ENCODE measurements around the gene EEIG2. TPM values are rescaled to one million over a fixed set of nuclear protein-coding genes. Genes with fewer than 3 reads are reported as not detected.
"Not testable (repeated sequence)": the region's sequence is repeated elsewhere in the genome, so short reads cannot be mapped to it uniquely, and the experiment has no call there.

The EEIG2 gene
- total RNA-seq = 1 to 10 TPM; 5.0 to 9.8 (median 7.2) TPM
- 2.1 TPM for polyA plus RNA-seq
- long read RNA-seq, donor 1, full-length matches to known transcripts = 1 of 4 reads
- long read RNA-seq, donor 1, partial matches to known transcripts = 1 of 4 reads
- long read RNA-seq, donor 1, other reads (novel, unspliced or antisense) = 2 of 4 reads
- long read RNA-seq, donor 2, full-length matches to known transcripts = 3 of 4 reads
- long read RNA-seq, donor 2, partial matches to known transcripts = 1 of 4 reads
- long read RNA-seq, donor 2, other reads (novel, unspliced or antisense) = 0 of 4 reads
- long read RNA-seq, donor 3, full-length matches to known transcripts = 1 of 1 reads
- long read RNA-seq, donor 3, partial matches to known transcripts = 0 of 1 reads
- long read RNA-seq, donor 3, other reads (novel, unspliced or antisense) = 0 of 1 reads
- long read RNA-seq, donor 4, full-length matches to known transcripts = 3 of 5 reads
- long read RNA-seq, donor 4, partial matches to known transcripts = 0 of 5 reads
- long read RNA-seq, donor 4, other reads (novel, unspliced or antisense) = 2 of 5 reads

- whole genome bisulfite sequencing = 9% methylated on average over 59 of the region's 59 CpGs
- ATAC-seq = peak; percentile 96
- H3K9me3 ChIP-seq (ENCODE audit: control insufficient read depth, low read length) = no peaks in the 10 kb centered on the region
- no peaks in the 10 kb centered on the region for H3K27me3 ChIP-seq (ENCODE audit: control insufficient read depth, insufficient read depth)
- H3K4me1 ChIP-seq (ENCODE audit: control insufficient read depth, insufficient read depth, low read length) = no peaks in the 10 kb centered on the region
- DNase-seq = peak; percentile 85 to 95 (median 95)
- intact Hi-C loops (cut with DNase I) = loop anchor here in 3 of 4 donors (5.0 to 10.0 kb wide), 5 partner anchors 47 to 85 kb away; no protein-coding TSS in a partner anchor
- peak within 1 kb of the TSS; percentile 21 for H3K27ac ChIP-seq (ENCODE audit: low read length)
- peak within 1 kb of the TSS; percentile 90 for H3K4me3 ChIP-seq (ENCODE audit: low read length)
Measured at GRCh38 chr1:108559215-108560186, at the start of gene EEIG2. TSS of gene EEIG2 (plus strand) at chr1:108560100. CDS start at chr1:108560429, 329 bp downstream.

- no peak overlapping the region for H3K27ac ChIP-seq (ENCODE audit: low read length)
- intact Hi-C loops (cut with DNase I) = loop anchor here (1.0 to 10.0 kb wide), 5 partner anchors 46 to 132 kb away; no protein-coding TSS in a partner anchor
- no peaks in the 10 kb centered on the region for H3K4me1 ChIP-seq (ENCODE audit: control insufficient read depth, insufficient read depth, low read length)
- H3K27me3 ChIP-seq (ENCODE audit: control insufficient read depth, insufficient read depth) = no peaks in the 10 kb centered on the region
- DNase-seq = no peak
- no peak overlapping the region for H3K4me3 ChIP-seq (ENCODE audit: low read length)
- no peak for ATAC-seq
- WGBS = 48% methylated on average over 3 of the region's 3 CpGs
- H3K9me3 ChIP-seq (ENCODE audit: control insufficient read depth, low read length) = no peaks in the 10 kb centered on the region
Measured at GRCh38 chr1:108511764-108512163, 48.1 kb upstream of the EEIG2 start.

GRCh38 chr1:108512239-108513043, 47.5 kb upstream of the EEIG2 start:
- ATAC-seq = no peak
- no peak for DNase-seq
- H3K4me3 ChIP-seq (ENCODE audit: low read length) = no peak overlapping the region
- no peaks in the 10 kb centered on the region for H3K27me3 ChIP-seq (ENCODE audit: control insufficient read depth, insufficient read depth)
- WGBS = 54% methylated on average over 6 of the region's 6 CpGs
- H3K9me3 ChIP-seq (ENCODE audit: control insufficient read depth, low read length) = no peaks in the 10 kb centered on the region
- H3K27ac ChIP-seq (ENCODE audit: low read length) = no peak overlapping the region
- no peaks in the 10 kb centered on the region for H3K4me1 ChIP-seq (ENCODE audit: control insufficient read depth, insufficient read depth, low read length)
- intact Hi-C loops (cut with DNase I) = loop anchor here (1.0 to 10.0 kb wide), 5 partner anchors 45 to 131 kb away; no protein-coding TSS in a partner anchor

- DNase-seq (no peak), ATAC-seq (no peak)
- Histone ChIP-seq H3K4me3 (ENCODE audit: low read length) (no peak overlapping the region), H3K9me3 (ENCODE audit: control insufficient read depth, low read length) (no peaks in the 10 kb centered on the region), H3K27ac (ENCODE audit: low read length) (no peak overlapping the region), H3K4me1 (ENCODE audit: control insufficient read depth, insufficient read depth, low read length) (no peaks in the 10 kb centered on the region), H3K27me3 (ENCODE audit: control insufficient read depth, insufficient read depth) (no peaks in the 10 kb centered on the region)
- WGBS = 59% methylated on average over 2 of the region's 2 CpGs
- intact Hi-C loops (cut with DNase I) = loop anchor here in 3 of 4 donors (2.0 to 10.0 kb wide), 4 partner anchors 44 to 130 kb away; no protein-coding TSS in a partner anchor
Measured at GRCh38 chr1:108513044-108513415, 46.9 kb upstream of the EEIG2 start.

GRCh38 chr1:108513914-108514313, 46.0 kb upstream of the EEIG2 start:
- H3K27ac ChIP-seq (ENCODE audit: low read length); DNase-seq; H3K4me3 ChIP-seq (ENCODE audit: low read length); ATAC-seq; H3K9me3 ChIP-seq (ENCODE audit: control insufficient read depth, low read length); H3K4me1 ChIP-seq (ENCODE audit: control insufficient read depth, insufficient read depth, low read length); H3K27me3 ChIP-seq (ENCODE audit: control insufficient read depth, insufficient read depth): not testable (repeated sequence)
- 96% methylated on average over 2 of the region's 2 CpGs for WGBS
- intact Hi-C loops (cut with DNase I) = loop anchor here in 3 of 4 donors (2.0 to 10.0 kb wide), 4 partner anchors 43 to 129 kb away; no protein-coding TSS in a partner anchor

- WGBS = 70% methylated on average over 6 of the region's 6 CpGs
- not testable (repeated sequence) for H3K27ac ChIP-seq (ENCODE audit: low read length); ATAC-seq; H3K9me3 ChIP-seq (ENCODE audit: control insufficient read depth, low read length); H3K4me3 ChIP-seq (ENCODE audit: low read length); H3K27me3 ChIP-seq (ENCODE audit: control insufficient read depth, insufficient read depth); H3K4me1 ChIP-seq (ENCODE audit: control insufficient read depth, insufficient read depth, low read length); DNase-seq
- intact Hi-C loops (cut with DNase I) = loop anchor here in 1 of 4 donors (10.0 kb wide), 1 partner anchor 117 kb away; no protein-coding TSS in a partner anchor
Measured at GRCh38 chr1:108517301-108517897, 42.5 kb upstream of the EEIG2 start.

GRCh38 chr1:108521990-108522393, 37.9 kb upstream of the EEIG2 start:
- H3K9me3 ChIP-seq (ENCODE audit: control insufficient read depth, low read length) = no peaks in the 10 kb centered on the region
- no peak for DNase-seq
- H3K27ac ChIP-seq (ENCODE audit: low read length) = no peak overlapping the region
- H3K27me3 ChIP-seq (ENCODE audit: control insufficient read depth, insufficient read depth) = no peaks in the 10 kb centered on the region
- H3K4me1 ChIP-seq (ENCODE audit: control insufficient read depth, insufficient read depth, low read length) = no peaks in the 10 kb centered on the region
- H3K4me3 ChIP-seq (ENCODE audit: low read length) = no peak overlapping the region
- intact Hi-C loops (cut with DNase I) = no loop called here
- ATAC-seq = peak in 1 of 2 donors; percentile 29

GRCh38 chr1:108523829-108524228, 36.1 kb upstream of the EEIG2 start:
- Histone ChIP-seq H3K27ac (ENCODE audit: low read length) (no peak overlapping the region), H3K4me1 (ENCODE audit: control insufficient read depth, insufficient read depth, low read length) (no peaks in the 10 kb centered on the region), H3K4me3 (ENCODE audit: low read length) (no peak overlapping the region), H3K9me3 (ENCODE audit: control insufficient read depth, low read length) (no peaks in the 10 kb centered on the region), H3K27me3 (ENCODE audit: control insufficient read depth, insufficient read depth) (no peaks in the 10 kb centered on the region)
- intact Hi-C loops (cut with DNase I) = no loop called here
- DNase-seq (no peak), ATAC-seq (no peak)

GRCh38 chr1:108524676-108525075, 35.2 kb upstream of the EEIG2 start:
- DNase-seq (no peak), ATAC-seq (no peak)
- Histone ChIP-seq H3K4me1 (ENCODE audit: control insufficient read depth, insufficient read depth, low read length) (no peaks in the 10 kb centered on the region), H3K27me3 (ENCODE audit: control insufficient read depth, insufficient read depth) (no peaks in the 10 kb centered on the region), H3K27ac (ENCODE audit: low read length) (no peak overlapping the region), H3K4me3 (ENCODE audit: low read length) (no peak overlapping the region), H3K9me3 (ENCODE audit: control insufficient read depth, low read length) (no peaks in the 10 kb centered on the region)
- WGBS = 93% methylated on average over 3 of the region's 3 CpGs
- intact Hi-C loops (cut with DNase I) = no loop called here

GRCh38 chr1:108527135-108527534, 32.8 kb upstream of the EEIG2 start:
- no peaks in the 10 kb centered on the region for H3K27me3 ChIP-seq (ENCODE audit: control insufficient read depth, insufficient read depth)
- DNase-seq (no peak), ATAC-seq (no peak)
- WGBS = 71% methylated on average over 3 of the region's 3 CpGs
- no peak overlapping the region for H3K4me3 ChIP-seq (ENCODE audit: low read length)
- intact Hi-C loops (cut with DNase I) = no loop called here
- peaks cover 1% of the 10 kb centered on the region for H3K4me1 ChIP-seq (ENCODE audit: control insufficient read depth, insufficient read depth, low read length)
- H3K27ac ChIP-seq (ENCODE audit: low read length) = no peak overlapping the region
- no peaks in the 10 kb centered on the region for H3K9me3 ChIP-seq (ENCODE audit: control insufficient read depth, low read length)
